C4-2B (cell line): ENCODE measurements around the gene ASB8.
"Not testable (repeated sequence)": the region's sequence is repeated elsewhere in the genome, so short reads cannot be mapped to it uniquely, and the experiment has no call there.

ENCODE experiments used
- H3K27ac ChIP-seq: fragments of 450-650 bp; 2 replicates; pipeline ENCODE4 v1.5.1; 2017
- CTCF ChIP-seq: fragments of 450-650 bp; conservative IDR thresholded peaks from 2 replicates; pipeline ENCODE4 v1.5.1; 2017; ENCODE audit warnings: mild to moderate bottlenecking
- ZFX ChIP-seq: fragments of 450-650 bp; IDR thresholded peaks from 2 replicates; pipeline ENCODE4 v1.6.1; 2017

ASB8 gene

GRCh38 chr12:48122065-48122834 is 35.1 kb downstream of the ASB8 start:
- no peak overlapping the region for H3K27ac ChIP-seq
- TF ChIP-seq ZFX (no peak), CTCF (no peak)

DNA sequence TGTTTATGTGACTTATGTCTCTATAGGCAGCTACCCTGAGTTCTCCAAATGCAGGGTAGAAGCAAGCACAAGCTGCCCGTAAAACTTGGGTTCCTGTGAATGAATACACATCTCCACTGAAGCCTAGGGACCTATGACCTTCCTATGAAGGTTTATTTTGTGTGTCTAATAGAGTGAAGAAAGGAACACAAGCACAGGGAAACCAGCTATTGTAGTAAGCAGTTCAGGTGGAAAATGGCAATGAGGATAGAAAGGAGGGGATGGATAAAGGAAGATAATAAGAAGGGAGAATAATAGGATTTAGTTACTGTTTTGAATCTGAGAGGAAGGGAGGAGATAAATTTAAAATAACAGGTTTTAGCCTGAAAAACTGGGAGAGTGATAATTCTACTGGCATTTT is 35.8 kb downstream of the ASB8 start:
- no peak overlapping the region for H3K27ac ChIP-seq
- TF ChIP-seq ZFX: no peak
- no peak for TF ChIP-seq CTCF

- peak overlapping the region; percentile 77 for H3K27ac ChIP-seq
- TF ChIP-seq CTCF (no peak), ZFX (no peak)
These were observed 37.5 kb downstream of the ASB8 start for GRCh38 chr12:48119834-48120195.

DNA sequence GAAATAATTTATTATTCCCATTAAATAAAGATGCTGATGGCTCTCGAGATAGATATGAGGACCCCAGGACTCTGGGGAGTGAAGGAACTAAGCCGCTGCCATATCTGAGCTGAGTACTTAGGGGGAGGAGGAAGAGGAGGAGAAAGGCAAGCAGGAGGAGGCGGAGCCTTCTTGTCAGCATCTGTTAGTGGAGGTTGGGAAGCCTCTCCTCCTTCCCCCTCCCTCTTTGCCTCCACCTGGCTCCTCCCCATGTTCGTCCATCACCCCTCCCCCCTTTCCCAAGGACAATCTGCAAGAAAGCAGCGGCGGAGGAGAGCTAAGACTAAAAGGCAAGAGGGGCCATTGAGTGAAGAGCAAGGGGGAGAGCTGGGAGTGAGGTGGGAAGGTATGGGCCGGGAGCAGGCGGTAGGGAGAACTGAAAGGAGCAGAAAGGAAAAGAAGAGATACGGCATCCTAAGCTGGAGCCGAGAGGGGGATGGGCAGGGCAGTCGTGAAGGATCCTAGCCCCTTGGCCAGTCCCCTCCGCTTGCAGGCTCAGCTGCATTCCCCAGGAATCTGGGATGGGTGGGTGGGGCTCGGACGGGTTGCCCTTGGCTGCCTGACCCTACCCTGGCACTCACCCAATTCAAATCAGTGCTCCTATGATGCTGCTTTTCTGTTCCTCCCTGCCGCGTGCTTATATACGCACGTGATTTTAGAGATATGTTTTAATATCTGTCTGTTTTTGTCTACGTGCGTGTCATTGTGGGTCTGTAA is 38.1 kb downstream of the ASB8 start, which contains the start of gene PFKM:
PFKM (plus strand) TSS at position 287 of the 756 bp plus-strand sequence. CDS start 3,411 bp downstream, outside the sequence.
- H3K27ac ChIP-seq: peak within 1 kb of the TSS; percentile 77
- no peak for TF ChIP-seq ZFX
- no peak for TF ChIP-seq CTCF

DNA sequence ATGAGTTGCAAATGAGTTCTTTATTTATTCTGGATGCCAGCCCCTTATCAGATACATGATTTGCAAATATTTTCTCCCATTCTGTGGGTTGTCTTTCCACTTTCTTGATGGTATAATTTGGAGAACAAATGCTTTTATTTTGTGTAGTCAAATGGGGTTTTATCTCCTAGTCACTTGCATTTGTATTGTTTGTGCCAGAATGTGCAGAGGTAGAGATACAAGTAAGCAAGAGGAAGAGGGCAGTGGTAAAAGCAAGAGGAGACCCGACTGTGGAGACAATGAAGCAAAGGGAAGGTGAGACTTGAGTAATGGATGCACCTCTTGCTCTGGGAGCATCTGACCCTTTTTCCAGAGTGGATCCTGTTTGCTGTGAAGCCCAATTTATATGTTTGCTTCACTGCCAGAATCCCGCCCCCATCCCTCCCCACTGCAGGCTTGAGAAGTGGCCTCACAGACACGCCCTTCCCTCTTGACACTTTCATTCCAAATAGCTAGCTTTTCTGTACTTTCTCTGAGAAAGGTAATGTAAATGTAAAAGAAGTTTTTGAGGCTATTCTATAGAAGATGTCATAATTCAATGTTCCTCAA is 38.9 kb downstream of the ASB8 start:
- peak overlapping the region; percentile 77; the same call in 1 of the 2 replicates for H3K27ac ChIP-seq
- no peak for TF ChIP-seq ZFX
- TF ChIP-seq CTCF: no peak

DNA sequence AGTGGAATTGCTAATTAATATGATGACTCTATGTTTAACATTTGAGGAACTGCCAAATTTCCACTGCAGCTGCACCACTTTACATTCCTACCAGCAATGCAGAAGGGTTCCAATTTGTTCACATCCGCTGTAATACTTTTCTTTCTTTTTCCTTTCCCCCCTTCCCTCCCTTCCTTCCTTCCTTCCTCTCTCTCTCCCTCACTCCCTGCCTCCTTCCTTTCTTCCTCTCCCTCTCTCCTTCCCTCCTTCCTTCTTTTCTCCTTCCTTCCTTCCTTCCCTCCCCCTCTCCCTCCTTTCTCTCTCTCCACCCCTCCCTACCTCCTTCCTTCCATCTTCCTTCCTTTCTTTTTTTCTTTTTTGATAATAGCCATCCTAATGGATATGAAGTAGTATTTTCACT is 41.4 kb downstream of the ASB8 start:
- H3K27ac ChIP-seq: no peak overlapping the region
- TF ChIP-seq CTCF: no peak
- no peak for TF ChIP-seq ZFX

- not testable (repeated sequence) for H3K27ac ChIP-seq
These were observed 46.0 kb downstream of the ASB8 start for GRCh38 chr12:48111312-48111693.
